Measurements from ENCODE around the gene CCDC24. TPM values are rescaled to one million over a fixed set of nuclear protein-coding genes. Genes with fewer than 3 reads are reported as not detected.
A peak's percentile ranks its signal among the peaks of the same experiment; 100 is the strongest.

Gene CCDC24
- total and polyA plus RNA-seq, 2 of the 13 experiments (the other 11 are each of a cell fraction or from before 2014, with no cell fraction given): 1.4 to 2.9 TPM

DNA sequence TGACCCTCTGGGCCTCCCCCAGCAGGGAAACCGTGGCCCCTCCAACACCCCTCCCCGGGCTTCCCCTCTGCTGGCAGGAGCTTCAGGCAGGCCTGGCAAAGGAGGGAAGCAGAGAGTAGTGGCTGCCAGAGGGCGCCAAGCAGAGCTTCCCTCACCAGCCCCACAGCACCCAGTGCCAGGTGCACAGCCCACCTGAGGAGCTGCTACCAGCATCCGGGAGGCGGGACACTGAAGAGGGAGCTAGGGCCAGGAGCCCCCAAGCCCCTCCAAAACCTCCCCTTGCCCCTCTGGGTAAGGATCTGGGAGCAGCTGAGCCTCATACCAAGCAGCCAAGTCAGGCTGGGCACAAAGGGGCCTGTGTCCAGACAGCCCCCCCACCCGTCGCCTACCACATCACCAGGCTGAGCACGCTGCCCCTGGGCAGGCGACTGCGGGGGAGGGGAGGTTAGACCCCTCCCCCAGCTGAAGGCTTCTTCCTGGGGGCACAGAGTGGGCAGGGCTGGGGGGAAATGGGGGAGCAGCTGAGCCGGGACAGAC is 19.6 kb downstream of the CCDC24 start (continued):
- TF ChIP-seq ZNF678 (CRISPR knock-in tag; IDR thresholded peaks at IDR 0.05) (no peak), ZNF124 (CRISPR knock-in tag; IDR thresholded peaks at IDR 0.05) (no peak), TSC22D2 (CRISPR knock-in tag; IDR thresholded peaks at IDR 0.05; ENCODE audit: borderline replicate concordance) (no peak), HDAC2 (CRISPR knock-in tag; IDR thresholded peaks at IDR 0.05) (no peak), GLI4 (CRISPR knock-in tag; IDR thresholded peaks at IDR 0.05; ENCODE audit: borderline replicate concordance) (no peak), NFKB2 (CRISPR knock-in tag; IDR thresholded peaks at IDR 0.05; ENCODE audit: borderline replicate concordance) (no peak), HNRNPL (IDR thresholded peaks at IDR 0.05; ENCODE audit: low read depth, low read length) (peak; percentile 8)
- TF ChIP-seq, protein P1, sequence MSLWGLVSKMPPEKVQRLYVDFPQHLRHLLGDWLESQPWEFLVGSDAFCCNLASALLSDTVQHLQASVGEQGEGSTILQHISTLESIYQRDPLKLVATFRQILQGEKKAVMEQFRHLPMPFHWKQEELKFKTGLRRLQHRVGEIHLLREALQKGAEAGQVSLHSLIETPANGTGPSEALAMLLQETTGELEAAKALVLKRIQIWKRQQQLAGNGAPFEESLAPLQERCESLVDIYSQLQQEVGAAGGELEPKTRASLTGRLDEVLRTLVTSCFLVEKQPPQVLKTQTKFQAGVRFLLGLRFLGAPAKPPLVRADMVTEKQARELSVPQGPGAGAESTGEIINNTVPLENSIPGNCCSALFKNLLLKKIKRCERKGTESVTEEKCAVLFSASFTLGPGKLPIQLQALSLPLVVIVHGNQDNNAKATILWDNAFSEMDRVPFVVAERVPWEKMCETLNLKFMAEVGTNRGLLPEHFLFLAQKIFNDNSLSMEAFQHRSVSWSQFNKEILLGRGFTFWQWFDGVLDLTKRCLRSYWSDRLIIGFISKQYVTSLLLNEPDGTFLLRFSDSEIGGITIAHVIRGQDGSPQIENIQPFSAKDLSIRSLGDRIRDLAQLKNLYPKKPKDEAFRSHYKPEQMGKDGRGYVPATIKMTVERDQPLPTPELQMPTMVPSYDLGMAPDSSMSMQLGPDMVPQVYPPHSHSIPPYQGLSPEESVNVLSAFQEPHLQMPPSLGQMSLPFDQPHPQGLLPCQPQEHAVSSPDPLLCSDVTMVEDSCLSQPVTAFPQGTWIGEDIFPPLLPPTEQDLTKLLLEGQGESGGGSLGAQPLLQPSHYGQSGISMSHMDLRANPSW (CRISPR knock-in tag; IDR thresholded peaks at IDR 0.05; ENCODE audit: borderline replicate concordance): no peak
- TF ChIP-seq, protein P2, sequence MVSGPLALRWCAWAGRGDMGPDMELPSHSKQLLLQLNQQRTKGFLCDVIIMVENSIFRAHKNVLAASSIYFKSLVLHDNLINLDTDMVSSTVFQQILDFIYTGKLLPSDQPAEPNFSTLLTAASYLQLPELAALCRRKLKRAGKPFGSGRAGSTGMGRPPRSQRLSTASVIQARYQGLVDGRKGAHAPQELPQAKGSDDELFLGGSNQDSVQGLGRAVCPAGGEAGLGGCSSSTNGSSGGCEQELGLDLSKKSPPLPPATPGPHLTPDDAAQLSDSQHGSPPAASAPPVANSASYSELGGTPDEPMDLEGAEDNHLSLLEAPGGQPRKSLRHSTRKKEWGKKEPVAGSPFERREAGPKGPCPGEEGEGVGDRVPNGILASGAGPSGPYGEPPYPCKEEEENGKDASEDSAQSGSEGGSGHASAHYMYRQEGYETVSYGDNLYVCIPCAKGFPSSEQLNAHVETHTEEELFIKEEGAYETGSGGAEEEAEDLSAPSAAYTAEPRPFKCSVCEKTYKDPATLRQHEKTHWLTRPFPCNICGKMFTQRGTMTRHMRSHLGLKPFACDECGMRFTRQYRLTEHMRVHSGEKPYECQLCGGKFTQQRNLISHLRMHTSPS (CRISPR knock-in tag; IDR thresholded peaks at IDR 0.05; ENCODE audit: low read depth): 0 out of 2 replicates have a peak, but pooled peaks have one; percentile 43
- TF ChIP-seq, protein P3, sequence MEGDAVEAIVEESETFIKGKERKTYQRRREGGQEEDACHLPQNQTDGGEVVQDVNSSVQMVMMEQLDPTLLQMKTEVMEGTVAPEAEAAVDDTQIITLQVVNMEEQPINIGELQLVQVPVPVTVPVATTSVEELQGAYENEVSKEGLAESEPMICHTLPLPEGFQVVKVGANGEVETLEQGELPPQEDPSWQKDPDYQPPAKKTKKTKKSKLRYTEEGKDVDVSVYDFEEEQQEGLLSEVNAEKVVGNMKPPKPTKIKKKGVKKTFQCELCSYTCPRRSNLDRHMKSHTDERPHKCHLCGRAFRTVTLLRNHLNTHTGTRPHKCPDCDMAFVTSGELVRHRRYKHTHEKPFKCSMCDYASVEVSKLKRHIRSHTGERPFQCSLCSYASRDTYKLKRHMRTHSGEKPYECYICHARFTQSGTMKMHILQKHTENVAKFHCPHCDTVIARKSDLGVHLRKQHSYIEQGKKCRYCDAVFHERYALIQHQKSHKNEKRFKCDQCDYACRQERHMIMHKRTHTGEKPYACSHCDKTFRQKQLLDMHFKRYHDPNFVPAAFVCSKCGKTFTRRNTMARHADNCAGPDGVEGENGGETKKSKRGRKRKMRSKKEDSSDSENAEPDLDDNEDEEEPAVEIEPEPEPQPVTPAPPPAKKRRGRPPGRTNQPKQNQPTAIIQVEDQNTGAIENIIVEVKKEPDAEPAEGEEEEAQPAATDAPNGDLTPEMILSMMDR (CRISPR knock-in tag; IDR thresholded peaks at IDR 0.05): peak; percentile 23; the same call in 1 of the 2 replicates
- TF ChIP-seq, protein P4, sequence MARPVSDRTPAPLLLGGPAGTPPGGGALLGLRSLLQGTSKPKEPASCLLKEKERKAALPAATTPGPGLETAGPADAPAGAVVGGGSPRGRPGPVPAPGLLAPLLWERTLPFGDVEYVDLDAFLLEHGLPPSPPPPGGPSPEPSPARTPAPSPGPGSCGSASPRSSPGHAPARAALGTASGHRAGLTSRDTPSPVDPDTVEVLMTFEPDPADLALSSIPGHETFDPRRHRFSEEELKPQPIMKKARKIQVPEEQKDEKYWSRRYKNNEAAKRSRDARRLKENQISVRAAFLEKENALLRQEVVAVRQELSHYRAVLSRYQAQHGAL (CRISPR knock-in tag; IDR thresholded peaks at IDR 0.05; ENCODE audit: not compliant biosample characterization): no peak
- TF ChIP-seq, protein P5, sequence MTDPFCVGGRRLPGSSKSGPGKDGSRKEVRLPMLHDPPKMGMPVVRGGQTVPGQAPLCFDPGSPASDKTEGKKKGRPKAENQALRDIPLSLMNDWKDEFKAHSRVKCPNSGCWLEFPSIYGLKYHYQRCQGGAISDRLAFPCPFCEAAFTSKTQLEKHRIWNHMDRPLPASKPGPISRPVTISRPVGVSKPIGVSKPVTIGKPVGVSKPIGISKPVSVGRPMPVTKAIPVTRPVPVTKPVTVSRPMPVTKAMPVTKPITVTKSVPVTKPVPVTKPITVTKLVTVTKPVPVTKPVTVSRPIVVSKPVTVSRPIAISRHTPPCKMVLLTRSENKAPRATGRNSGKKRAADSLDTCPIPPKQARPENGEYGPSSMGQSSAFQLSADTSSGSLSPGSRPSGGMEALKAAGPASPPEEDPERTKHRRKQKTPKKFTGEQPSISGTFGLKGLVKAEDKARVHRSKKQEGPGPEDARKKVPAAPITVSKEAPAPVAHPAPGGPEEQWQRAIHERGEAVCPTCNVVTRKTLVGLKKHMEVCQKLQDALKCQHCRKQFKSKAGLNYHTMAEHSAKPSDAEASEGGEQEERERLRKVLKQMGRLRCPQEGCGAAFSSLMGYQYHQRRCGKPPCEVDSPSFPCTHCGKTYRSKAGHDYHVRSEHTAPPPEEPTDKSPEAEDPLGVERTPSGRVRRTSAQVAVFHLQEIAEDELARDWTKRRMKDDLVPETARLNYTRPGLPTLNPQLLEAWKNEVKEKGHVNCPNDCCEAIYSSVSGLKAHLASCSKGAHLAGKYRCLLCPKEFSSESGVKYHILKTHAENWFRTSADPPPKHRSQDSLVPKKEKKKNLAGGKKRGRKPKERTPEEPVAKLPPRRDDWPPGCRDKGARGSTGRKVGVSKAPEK (CRISPR knock-in tag; IDR thresholded peaks at IDR 0.05; ENCODE audit: borderline replicate concordance): no peak
- TF ChIP-seq, protein P6, sequence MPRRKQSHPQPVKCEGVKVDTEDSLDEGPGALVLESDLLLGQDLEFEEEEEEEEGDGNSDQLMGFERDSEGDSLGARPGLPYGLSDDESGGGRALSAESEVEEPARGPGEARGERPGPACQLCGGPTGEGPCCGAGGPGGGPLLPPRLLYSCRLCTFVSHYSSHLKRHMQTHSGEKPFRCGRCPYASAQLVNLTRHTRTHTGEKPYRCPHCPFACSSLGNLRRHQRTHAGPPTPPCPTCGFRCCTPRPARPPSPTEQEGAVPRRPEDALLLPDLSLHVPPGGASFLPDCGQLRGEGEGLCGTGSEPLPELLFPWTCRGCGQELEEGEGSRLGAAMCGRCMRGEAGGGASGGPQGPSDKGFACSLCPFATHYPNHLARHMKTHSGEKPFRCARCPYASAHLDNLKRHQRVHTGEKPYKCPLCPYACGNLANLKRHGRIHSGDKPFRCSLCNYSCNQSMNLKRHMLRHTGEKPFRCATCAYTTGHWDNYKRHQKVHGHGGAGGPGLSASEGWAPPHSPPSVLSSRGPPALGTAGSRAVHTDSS (CRISPR knock-in tag; conservative IDR thresholded peaks at IDR 0.05): no peak
- TF ChIP-seq, protein P7, sequence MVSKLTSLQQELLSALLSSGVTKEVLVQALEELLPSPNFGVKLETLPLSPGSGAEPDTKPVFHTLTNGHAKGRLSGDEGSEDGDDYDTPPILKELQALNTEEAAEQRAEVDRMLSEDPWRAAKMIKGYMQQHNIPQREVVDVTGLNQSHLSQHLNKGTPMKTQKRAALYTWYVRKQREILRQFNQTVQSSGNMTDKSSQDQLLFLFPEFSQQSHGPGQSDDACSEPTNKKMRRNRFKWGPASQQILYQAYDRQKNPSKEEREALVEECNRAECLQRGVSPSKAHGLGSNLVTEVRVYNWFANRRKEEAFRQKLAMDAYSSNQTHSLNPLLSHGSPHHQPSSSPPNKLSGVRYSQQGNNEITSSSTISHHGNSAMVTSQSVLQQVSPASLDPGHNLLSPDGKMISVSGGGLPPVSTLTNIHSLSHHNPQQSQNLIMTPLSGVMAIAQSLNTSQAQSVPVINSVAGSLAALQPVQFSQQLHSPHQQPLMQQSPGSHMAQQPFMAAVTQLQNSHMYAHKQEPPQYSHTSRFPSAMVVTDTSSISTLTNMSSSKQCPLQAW (CRISPR knock-in tag; IDR thresholded peaks at IDR 0.05): no peak

Data from HepG2 (cell line).